ENCODE data around the gene SPATS2. TPM values are rescaled to one million over a fixed set of nuclear protein-coding genes. Genes with fewer than 3 reads are reported as not detected.

Gene SPATS2
- total and polyA plus RNA-seq, 2 donors (not counting 1 experiment from before 2014, with no cell fraction given) = 11.3 to 21.5 TPM

DNA sequence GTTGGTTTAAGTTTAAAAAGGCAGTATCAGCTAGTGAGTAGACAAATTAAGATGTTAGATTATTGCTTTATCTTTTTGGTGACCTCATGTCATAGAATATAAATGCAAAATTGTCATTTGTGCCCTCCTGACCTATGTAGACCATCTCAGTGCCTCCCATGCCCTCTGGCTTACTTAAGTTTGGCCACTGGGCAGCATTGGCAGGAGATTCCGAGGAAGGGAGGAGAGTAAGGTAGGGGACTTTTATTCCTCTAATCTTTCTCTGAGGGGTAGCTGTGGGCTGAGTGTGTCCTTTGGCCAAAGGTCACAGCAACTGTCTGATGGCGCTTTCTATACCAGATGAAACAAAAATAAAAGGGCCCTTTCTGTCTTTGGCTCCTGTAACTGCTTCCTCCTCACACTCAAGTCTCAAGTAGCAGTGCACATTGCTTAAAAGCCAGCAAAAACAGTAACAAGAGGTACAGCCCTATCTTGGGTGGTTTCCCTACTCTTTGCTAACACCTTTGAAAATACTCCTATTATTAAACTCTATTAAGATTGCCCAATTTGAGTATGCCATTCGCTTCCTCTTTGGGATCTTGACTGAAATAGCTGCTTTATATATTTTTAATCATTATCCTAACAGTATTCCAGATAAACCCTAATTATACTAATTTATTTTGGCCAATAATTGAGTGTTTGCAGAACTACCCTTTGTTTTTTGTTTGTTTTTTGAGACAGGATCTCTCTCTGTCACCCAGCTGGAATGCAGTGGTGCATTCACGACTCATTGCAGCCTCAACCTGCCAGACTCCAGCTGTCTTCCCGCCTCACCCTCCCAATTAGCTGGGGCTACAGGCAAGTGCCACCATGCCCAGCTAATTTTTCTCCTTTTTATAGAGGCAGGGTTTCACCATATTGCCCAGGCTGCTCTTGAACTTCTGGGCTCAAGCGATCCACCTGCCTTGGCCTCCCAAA is 115.1 kb downstream of the SPATS2 start:
- Mint-ChIP-seq H3K4me3 (no peak overlapping the region), H3K27me3 (no peaks in the 10 kb centered on the region), H3K27ac (no peak overlapping the region), H3K4me1 (peaks cover under 1% of the 10 kb centered on the region), H3K9me3 (ENCODE audit: insufficient read depth) (no peaks in the 10 kb centered on the region)
- ATAC-seq (ENCODE audit: low read depth) (no peak), DNase-seq (no peak)
- Histone ChIP-seq H3K9ac (ENCODE audit: low read length) (no peak overlapping the region), H3K4me2 (replicated peaks; ENCODE audit: low read depth, low read length, poor library complexity, severe bottlenecking) (no peak overlapping the region), H4K20me1 (ENCODE audit: control insufficient read depth, insufficient read depth, low read length, poor library complexity, severe bottlenecking) (no peaks in the 10 kb centered on the region), H2AFZ (ENCODE audit: insufficient read depth, low read depth, low read length, poor library complexity, severe bottlenecking) (no peak overlapping the region), H3K4me1 (ENCODE audit: control insufficient read depth in 2 of 2, insufficient read depth in 2 of 2, low read length in 2 of 2) (no peaks in the 10 kb centered on the region), H3K27me3 (replicated peaks in 1 of 4; ENCODE audit: control extremely low read depth in 1 of 4, control insufficient read depth in 3 of 4, insufficient read depth in 4 of 4, low read length in 3 of 4) (no peaks in the 10 kb centered on the region), H3K4me3 (ENCODE audit: control extremely low read depth in 1 of 5, extremely low read depth in 1 of 5, insufficient read depth in 1 of 5, low read depth in 2 of 5, low read length in 4 of 5) (no peak overlapping the region), H3K79me2 (ENCODE audit: control insufficient read depth, insufficient read depth, low read length) (no peaks in the 10 kb centered on the region), H3K27ac (ENCODE audit: low read length in 2 of 2) (no peak overlapping the region), H3K36me3 (replicated peaks in 1 of 2; ENCODE audit: control extremely low read depth in 1 of 2, control insufficient read depth in 1 of 2, extremely low read depth in 1 of 2, insufficient read depth in 2 of 2, low read length in 1 of 2) (peaks cover 0 to 3% of the 10 kb centered on the region in 2 experiments), H3K9me3 (ENCODE audit: control extremely low read depth in 1 of 3, control insufficient read depth in 2 of 3, insufficient read depth in 1 of 3, low read length in 2 of 3) (no peaks in the 10 kb centered on the region)
- TF ChIP-seq EZH2 (IDR thresholded peaks at IDR 0.05; ENCODE audit: borderline replicate concordance, insufficient read depth, low read depth, low read length, poor library complexity, severe bottlenecking) = no peak
- TF ChIP-seq, protein P1, sequence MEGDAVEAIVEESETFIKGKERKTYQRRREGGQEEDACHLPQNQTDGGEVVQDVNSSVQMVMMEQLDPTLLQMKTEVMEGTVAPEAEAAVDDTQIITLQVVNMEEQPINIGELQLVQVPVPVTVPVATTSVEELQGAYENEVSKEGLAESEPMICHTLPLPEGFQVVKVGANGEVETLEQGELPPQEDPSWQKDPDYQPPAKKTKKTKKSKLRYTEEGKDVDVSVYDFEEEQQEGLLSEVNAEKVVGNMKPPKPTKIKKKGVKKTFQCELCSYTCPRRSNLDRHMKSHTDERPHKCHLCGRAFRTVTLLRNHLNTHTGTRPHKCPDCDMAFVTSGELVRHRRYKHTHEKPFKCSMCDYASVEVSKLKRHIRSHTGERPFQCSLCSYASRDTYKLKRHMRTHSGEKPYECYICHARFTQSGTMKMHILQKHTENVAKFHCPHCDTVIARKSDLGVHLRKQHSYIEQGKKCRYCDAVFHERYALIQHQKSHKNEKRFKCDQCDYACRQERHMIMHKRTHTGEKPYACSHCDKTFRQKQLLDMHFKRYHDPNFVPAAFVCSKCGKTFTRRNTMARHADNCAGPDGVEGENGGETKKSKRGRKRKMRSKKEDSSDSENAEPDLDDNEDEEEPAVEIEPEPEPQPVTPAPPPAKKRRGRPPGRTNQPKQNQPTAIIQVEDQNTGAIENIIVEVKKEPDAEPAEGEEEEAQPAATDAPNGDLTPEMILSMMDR (IDR thresholded peaks at IDR 0.05) = no peak
- ChIA-PET CTCF (interaction anchor here (0.6 to 3.9 kb wide), 2 partner anchors 9 to 124 kb away, joined by 4 to 20 read pairs; no protein-coding TSS in a partner anchor), POLR2A (no interaction called here)
- 94% methylated on average over 2 of the region's 6 CpGs for WGBS (ENCODE audit: insufficient coverage)
- intact Hi-C loops (cut with micrococcal nuclease) = no loop called here

DNA sequence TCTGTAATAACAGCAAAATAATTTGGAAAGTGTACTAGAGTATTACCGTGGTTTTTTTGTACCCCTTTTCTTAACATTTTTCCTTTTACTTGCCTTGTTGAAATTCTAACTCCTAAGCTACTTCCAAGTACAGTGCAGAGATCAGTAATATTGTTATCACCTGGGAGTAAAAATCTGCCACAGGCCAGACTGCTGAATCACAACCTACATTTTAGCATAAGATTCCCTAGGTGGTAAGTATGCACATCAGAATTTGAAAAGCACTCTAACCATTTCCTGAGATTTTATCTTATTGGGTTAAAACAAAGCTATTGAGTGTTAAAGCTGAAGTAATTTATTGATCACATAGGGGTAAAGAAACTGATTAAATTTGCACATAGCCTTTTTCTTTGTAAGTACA is 116.4 kb downstream of the SPATS2 start:
- Mint-ChIP-seq H3K27ac (no peak overlapping the region), H3K4me3 (no peak overlapping the region), H3K9me3 (ENCODE audit: insufficient read depth) (no peaks in the 10 kb centered on the region), H3K27me3 (no peaks in the 10 kb centered on the region), H3K4me1 (no peaks in the 10 kb centered on the region)
- no peak for TF ChIP-seq EZH2 (IDR thresholded peaks at IDR 0.05; ENCODE audit: borderline replicate concordance, insufficient read depth, low read depth, low read length, poor library complexity, severe bottlenecking)
- TF ChIP-seq, protein P1 (IDR thresholded peaks at IDR 0.05) = no peak
- ATAC-seq (ENCODE audit: low read depth) (no peak), DNase-seq (no peak)
- no peaks in the 10 kb centered on the region for H4K20me1 ChIP-seq (ENCODE audit: control insufficient read depth, insufficient read depth, low read length, poor library complexity, severe bottlenecking)
- H3K27ac ChIP-seq (ENCODE audit: low read length in 2 of 2) = no peak overlapping the region
- CTCF ChIA-PET = interaction anchor here (0.6 to 3.9 kb wide), 4 partner anchors 8 to 136 kb away, joined by 4 to 20 read pairs (median 5); no protein-coding TSS in a partner anchor
- H3K4me1 ChIP-seq (ENCODE audit: control insufficient read depth in 2 of 2, insufficient read depth in 2 of 2, low read length in 2 of 2) = no peaks in the 10 kb centered on the region
- H3K9ac ChIP-seq (ENCODE audit: low read length) = no peak overlapping the region
- no peak overlapping the region for H3K4me2 ChIP-seq (replicated peaks; ENCODE audit: low read depth, low read length, poor library complexity, severe bottlenecking)
- H3K79me2 ChIP-seq (ENCODE audit: control insufficient read depth, insufficient read depth, low read length) = no peaks in the 10 kb centered on the region
- H2AFZ ChIP-seq (ENCODE audit: insufficient read depth, low read depth, low read length, poor library complexity, severe bottlenecking) = no peak overlapping the region
- no peaks in the 10 kb centered on the region for H3K9me3 ChIP-seq (ENCODE audit: control extremely low read depth in 1 of 3, control insufficient read depth in 2 of 3, insufficient read depth in 1 of 3, low read length in 2 of 3)
- POLR2A ChIA-PET = no interaction called here
- no peaks in the 10 kb centered on the region for H3K27me3 ChIP-seq (replicated peaks in 1 of 4; ENCODE audit: control extremely low read depth in 1 of 4, control insufficient read depth in 3 of 4, insufficient read depth in 4 of 4, low read length in 3 of 4)
- no CpG with 5 or more reads among the region's 1 CpG for WGBS (ENCODE audit: insufficient coverage)
- intact Hi-C loops (cut with micrococcal nuclease) = no loop called here
- peaks cover 0 to 3% of the 10 kb centered on the region in 2 experiments for H3K36me3 ChIP-seq (replicated peaks in 1 of 2; ENCODE audit: control extremely low read depth in 1 of 2, control insufficient read depth in 1 of 2, extremely low read depth in 1 of 2, insufficient read depth in 2 of 2, low read length in 1 of 2)
- H3K4me3 ChIP-seq (ENCODE audit: control extremely low read depth in 1 of 5, extremely low read depth in 1 of 5, insufficient read depth in 1 of 5, low read depth in 2 of 5, low read length in 4 of 5) = no peak overlapping the region
